Activated CD4-positive, alpha-beta T cell treated with anti-CD3 and anti-CD28 coated beads, Interleukin-2, amount 50 U/mL, for 4 hours (primary cell): ENCODE measurements around the gene XAF1.
"Not testable (repeated sequence)": the region's sequence is repeated elsewhere in the genome, so short reads cannot be mapped to it uniquely, and the experiment has no call there.

Experiments used
- DNase-seq, 2 experiments: peaks; one replicate each; pipeline ENCODE4 v3.0.0-alpha.2; 2020

The XAF1 gene

GRCh38 chr17:6812295-6812694 lies 56.4 kb downstream of the XAF1 start:
- no peak for DNase-seq

- DNase-seq = no peak
Measured at GRCh38 chr17:6815775-6816174, 59.9 kb downstream of the XAF1 start.

- DNase-seq = not testable (repeated sequence)
Measured at GRCh38 chr17:6816368-6816767, 60.5 kb downstream of the XAF1 start.

- DNase-seq = no peak
Measured at GRCh38 chr17:6818938-6819337, 63.1 kb downstream of the XAF1 start.

- no peak for DNase-seq
Measured at GRCh38 chr17:6823011-6823442, 67.2 kb downstream of the XAF1 start.
